Uterus (tissue), 4 donors: ENCODE data around the gene TMC8. TPM values are rescaled to one million over a fixed set of nuclear protein-coding genes. Genes with fewer than 3 reads are reported as not detected.

Experiments
- DNase-seq, 2 donors: peaks; one replicate each; pipeline ENCODE4 v3.0.0-alpha.2; 2019 to 2020
- H3K27ac ChIP-seq, 2 donors: fragments of 200-600 bp; sonication (generic); 1 replicate in 1 of 2; 2 replicates in 1 of 2; pipeline ENCODE4 v1.5.1; 2016 to 2018
- H3K27me3 ChIP-seq, 2 donors: fragments of 200-600 bp; sonication (generic); one replicate each; pipeline ENCODE4 v1.5.1; 2018 to 2019; ENCODE audit warnings: control low read depth in 1 of 2
- H3K36me3 ChIP-seq, 2 donors: fragments of 200-600 bp; sonication (generic); one replicate each; pipeline ENCODE4 v1.5.1; 2019; ENCODE audit warnings: control low read depth in 1 of 2
- H3K4me1 ChIP-seq, 2 donors: fragments of 200-600 bp; sonication (generic); one replicate each; pipeline ENCODE4 v1.5.1; 2018 to 2019; ENCODE audit warnings: control low read depth in 1 of 2
- H3K4me3 ChIP-seq, 2 donors: fragments of 200-600 bp; sonication (generic); 1 replicate in 1 of 2; 2 replicates in 1 of 2; pipeline ENCODE4 v1.5.1; 2018 to 2019; ENCODE audit warnings: mild to moderate bottlenecking in 1 of 2
- H3K9me3 ChIP-seq, 2 donors: fragments of 200-600 bp; sonication (generic); one replicate each; pipeline ENCODE4 v1.5.1; 2019; ENCODE audit warnings: control low read depth in 1 of 2
- POLR2A ChIP-seq, 2 donors: fragments of 450-650 bp; IDR thresholded peaks; one replicate each; pipeline ENCODE4 v1.6.1; 2016; ENCODE audit warnings: antibody characterized with exemption in 2 of 2, mild to moderate bottlenecking in 1 of 2, moderate library complexity in 1 of 2
- intact Hi-C: fragments of 100-400 bp; cut with DNase I; formaldehyde crosslinking; loops from one replicate; pipeline ENCODE4 v1.15.1; 2023; ENCODE audit warnings: low total_unique reads
- total RNA-seq, 4 donors: library from RNA; depleted of rRNA in 3 of 4; stranded (reverse); fragments of >200 nt in 3 of 4; gene quantifications; one replicate each; pipeline versions ENCODE4 v1.1.0 to v1.2.4, GENCODE V29; 2014 to 2023
- TF ChIP-seq, protein P1 (sequence below), 4 experiments: fragments of 200-600 bp in 2 of 4; fragments of 450-650 bp in 2 of 4; sonication (generic) in 2 of 4; IDR thresholded peaks; one replicate each; pipeline ENCODE4 v1.5.1; 2016 to 2019; ENCODE audit warnings: antibody characterized with exemption in 4 of 4, mild to moderate bottlenecking in 2 of 4, moderate library complexity in 1 of 4
- donor health status: DM: yes; HTN: yes; CAD: no.

TMC8 gene
- total RNA-seq, 4 donors from 2014 or later = 0.51 to 20.1 (median 3.1) TPM

DNA sequence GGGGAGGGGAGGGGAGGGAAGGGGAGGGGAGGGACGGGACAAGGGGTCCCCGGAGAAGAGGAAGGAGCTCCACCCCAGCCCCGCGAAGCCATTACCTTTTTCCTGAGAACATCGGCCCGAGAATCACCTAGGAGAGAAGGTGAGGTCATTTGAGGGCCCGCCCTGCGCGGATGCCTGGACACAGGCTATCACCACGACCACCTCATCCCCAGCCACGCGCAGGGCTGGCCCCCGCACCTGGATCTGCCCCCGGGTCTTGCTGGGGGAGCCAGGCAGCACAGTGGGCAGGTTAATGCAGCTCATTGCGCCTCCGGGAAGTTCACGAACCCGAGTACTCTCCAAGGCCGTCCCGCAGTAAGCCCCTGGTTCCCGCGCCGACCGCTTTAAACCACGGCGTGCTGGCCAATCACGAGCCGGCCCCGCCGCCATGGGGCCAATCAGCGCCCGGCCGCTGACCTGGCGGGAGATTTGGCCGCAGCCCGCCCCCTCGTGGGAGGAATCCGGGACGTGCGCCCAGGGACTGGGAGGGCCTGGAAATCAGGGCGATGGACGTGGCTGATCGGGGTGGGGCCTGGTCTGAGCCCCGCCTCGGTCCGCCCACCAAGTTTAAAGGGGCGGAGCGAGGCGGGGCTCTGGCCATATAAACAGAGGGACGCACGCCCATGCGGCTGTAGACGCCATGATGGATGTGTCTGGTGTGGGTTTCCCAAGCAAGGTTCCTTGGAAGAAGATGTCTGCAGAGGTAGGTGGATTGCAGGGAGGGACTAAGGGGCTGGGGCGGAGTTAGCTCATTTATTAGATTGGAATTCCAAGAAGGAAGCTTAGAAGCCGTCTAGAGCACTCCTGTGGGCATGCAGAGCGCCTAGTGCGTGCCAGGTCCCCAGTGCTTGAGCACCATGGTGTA, 56.4 kb downstream of the TMC8 start, which contains the start of the genes AFMID and TK1:
Gene AFMID (plus strand): TSS at position 671 of the 904 bp plus-strand sequence. CDS start 9 bp downstream, at position 680.
Gene TK1 (minus strand): TSS at position 361 of the 904 bp plus-strand sequence. CDS start 58 bp downstream, at position 303.
- Histone ChIP-seq H3K4me3 (peak within 1 kb of the TSS; percentile 29 to 47), H3K4me1 (no peaks in the 10 kb centered on the region), H3K9me3 (no peaks in the 10 kb centered on the region), H3K27ac (peak within 1 kb of the TSS; percentile 53 to 69), H3K36me3 (no peaks in the 10 kb centered on the region), H3K27me3 (no peaks in the 10 kb centered on the region)
- DNase-seq = peak; percentile 95 to 98
- intact Hi-C loops = no loop called here
- TF ChIP-seq, protein P1, sequence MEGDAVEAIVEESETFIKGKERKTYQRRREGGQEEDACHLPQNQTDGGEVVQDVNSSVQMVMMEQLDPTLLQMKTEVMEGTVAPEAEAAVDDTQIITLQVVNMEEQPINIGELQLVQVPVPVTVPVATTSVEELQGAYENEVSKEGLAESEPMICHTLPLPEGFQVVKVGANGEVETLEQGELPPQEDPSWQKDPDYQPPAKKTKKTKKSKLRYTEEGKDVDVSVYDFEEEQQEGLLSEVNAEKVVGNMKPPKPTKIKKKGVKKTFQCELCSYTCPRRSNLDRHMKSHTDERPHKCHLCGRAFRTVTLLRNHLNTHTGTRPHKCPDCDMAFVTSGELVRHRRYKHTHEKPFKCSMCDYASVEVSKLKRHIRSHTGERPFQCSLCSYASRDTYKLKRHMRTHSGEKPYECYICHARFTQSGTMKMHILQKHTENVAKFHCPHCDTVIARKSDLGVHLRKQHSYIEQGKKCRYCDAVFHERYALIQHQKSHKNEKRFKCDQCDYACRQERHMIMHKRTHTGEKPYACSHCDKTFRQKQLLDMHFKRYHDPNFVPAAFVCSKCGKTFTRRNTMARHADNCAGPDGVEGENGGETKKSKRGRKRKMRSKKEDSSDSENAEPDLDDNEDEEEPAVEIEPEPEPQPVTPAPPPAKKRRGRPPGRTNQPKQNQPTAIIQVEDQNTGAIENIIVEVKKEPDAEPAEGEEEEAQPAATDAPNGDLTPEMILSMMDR (IDR thresholded peaks at IDR 0.05) = peak; percentile 89 to 97 (median 94)
- TF ChIP-seq POLR2A (IDR thresholded peaks at IDR 0.05) = peak in 1 of 2 donors; percentile 83

Other genes with a start within 250 kb of the TMC8 start
- gene TNRC6C, start 172.1 kb upstream of the TMC8 start, total RNA-seq = 10 to 100 TPM in 2 of 4 donors, 1 to 10 TPM in 2; 4.6 to 68.0 (median 11.8) TPM
- 10 to 100 TPM in 3 of 4 donors, 1 to 10 TPM in 1; 8.2 to 56.1 (median 16.1) TPM for gene TMC6, start 2.0 kb upstream of the TMC8 start, total RNA-seq
- under 1 TPM in 1 of 4 donors, not detected in 3; 0.62 TPM for gene C17orf99, start 15.6 kb downstream of the TMC8 start, total RNA-seq
- gene SYNGR2, start 37.8 kb downstream of the TMC8 start, total RNA-seq = 10 to 100 TPM; 16.7 to 83.2 (median 49.1) TPM
- 10 to 100 TPM in 1 of 4 donors, 1 to 10 TPM in 1, not detected in 2; 1.4 to 40.8 TPM for gene TK1, start 56.3 kb downstream of the TMC8 start, total RNA-seq
- gene AFMID, start 56.6 kb downstream of the TMC8 start, total RNA-seq = 10 to 100 TPM; 21.2 to 38.4 (median 23.7) TPM
- 10 to 100 TPM in 2 of 4 donors, not detected in 2; 26.3 to 29.7 TPM for gene BIRC5, start 83.5 kb downstream of the TMC8 start, total RNA-seq
- not detected for gene TMEM235, start 100.9 kb downstream of the TMC8 start, total RNA-seq
- 100 to 1,000 TPM in 1 of 4 donors, 10 to 100 TPM in 3; 20.9 to 101 (median 39.5) TPM for gene SOCS3, start 229.3 kb downstream of the TMC8 start, total RNA-seq
- gene PGS1, start 247.9 kb downstream of the TMC8 start, total RNA-seq = 10 to 100 TPM; 12.9 to 75.4 (median 63.1) TPM